ENCODE results near the gene PSMA1.

- TF ChIP-seq GATA2 (IDR thresholded peaks at IDR 0.05; ENCODE audit: low read depth, low read length) (no peak), GATA3 (IDR thresholded peaks at IDR 0.05; ENCODE audit: low read depth, low read length) (no peak)
These were observed 18.9 kb upstream of the PSMA1 start for GRCh38 chr11:14538926-14539554.

All from SH-SY5Y (cell line).